NB4 (cell line): ENCODE measurements around the gene TMEM150A.

Experiments
- CTCF ChIP-seq: IDR thresholded peaks from one replicate; pipeline ENCODE4 v1.5.1; 2012; ENCODE audit warnings: low read depth, low read length
- MAX ChIP-seq: IDR thresholded peaks from 2 replicates; pipeline ENCODE4 v1.6.1; 2011; ENCODE audit warnings: low read depth, low read length
- MYC ChIP-seq: IDR thresholded peaks from 2 replicates; pipeline ENCODE4 v1.6.1; 2011; ENCODE audit warnings: low read depth, low read length
- POLR2A ChIP-seq: IDR thresholded peaks from 2 replicates; pipeline ENCODE4 v1.6.1; 2011; ENCODE audit warnings: mild to moderate bottlenecking; ENCODE audit not compliant: insufficient read length; ENCODE audit errors: extremely low read depth

- TF ChIP-seq POLR2A (no peak), CTCF (no peak), MAX (no peak), MYC (no peak)
These were observed 3.7 kb downstream of the TMEM150A start for GRCh38 chr2:85598594-85599340.
